GM19328 (cell line): Measurements from ENCODE around the gene GAMT.

Source experiments
- ATAC-seq: cut with Tn5 transposase; IDR thresholded peaks from one replicate; pipeline ENCODE4 v1.9.1; 2021; ENCODE audit warnings: mild to moderate bottlenecking, moderate library complexity; ENCODE audit not compliant: unreplicated experiment

Gene GAMT

DNA sequence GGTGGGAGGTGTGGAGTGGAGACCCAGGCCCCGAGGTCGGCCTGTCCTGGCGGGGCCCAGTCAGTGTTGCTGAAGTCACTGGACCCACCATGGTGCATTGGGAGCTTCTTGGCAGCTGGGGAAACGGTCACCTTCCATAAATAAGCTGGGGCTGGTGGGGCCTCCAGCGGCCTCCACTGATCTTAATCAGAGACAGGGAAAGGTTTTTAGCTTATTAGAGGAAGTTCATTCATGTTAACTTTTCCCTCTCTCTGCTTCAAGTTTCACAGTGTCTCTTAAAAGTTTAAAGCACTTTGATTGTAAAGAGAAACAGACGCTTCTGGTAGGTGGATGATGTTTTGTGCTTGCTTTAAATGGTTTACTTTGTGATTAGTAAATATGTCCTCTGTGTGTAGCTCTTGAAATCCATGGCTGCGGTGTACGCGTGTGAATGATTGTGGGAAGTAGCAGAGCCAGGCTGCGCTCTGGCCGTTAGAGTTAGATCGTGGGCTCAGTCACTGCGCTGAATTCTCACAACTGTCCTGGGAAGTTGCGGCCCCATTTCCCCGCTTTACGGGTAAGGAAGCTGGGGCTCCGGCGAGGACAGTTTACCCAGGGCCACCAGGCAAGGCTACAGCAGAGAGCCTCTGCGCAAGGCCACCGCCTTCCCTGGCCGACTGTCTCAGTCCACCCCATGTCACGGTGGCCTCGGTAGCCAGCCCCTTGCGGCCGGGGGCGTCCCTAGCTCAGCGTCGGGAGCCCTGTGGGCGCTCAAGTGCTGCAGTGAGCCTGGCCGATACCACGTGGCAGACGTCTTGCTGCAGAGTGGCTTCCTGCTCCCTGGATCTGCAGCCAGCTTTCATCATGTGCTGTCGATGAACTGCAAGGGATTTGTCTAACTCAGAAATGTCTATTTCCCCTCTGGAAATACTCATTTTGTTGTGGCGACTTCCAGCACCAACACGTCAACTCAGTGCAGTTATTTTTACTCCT lies 34.2 kb downstream of the GAMT start:
- ATAC-seq, result no peak

DNA sequence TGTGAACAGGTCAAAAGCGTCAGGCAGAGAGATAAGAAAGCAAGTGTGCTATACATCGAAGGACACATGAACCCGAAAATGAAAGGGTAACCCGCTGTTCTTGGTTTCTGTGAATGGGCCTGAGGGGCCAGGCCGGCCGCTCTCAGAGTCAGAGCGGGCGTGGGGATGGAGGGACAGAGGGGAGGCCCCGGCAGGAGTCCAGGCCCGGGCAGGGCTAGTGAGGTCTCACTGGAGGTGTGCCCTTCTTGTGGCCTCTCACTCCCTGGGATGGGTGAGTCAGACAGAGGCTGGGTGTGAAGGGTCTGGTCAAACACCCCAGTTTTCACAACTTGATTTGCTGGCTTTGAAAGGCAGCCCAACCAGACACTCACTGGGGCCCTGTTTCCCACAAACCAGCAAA lies 35.0 kb downstream of the GAMT start:
- ATAC-seq, result no peak

GRCh38 chr19:1365319-1366269 lies 35.7 kb downstream of the GAMT start:
- no peak for ATAC-seq

DNA sequence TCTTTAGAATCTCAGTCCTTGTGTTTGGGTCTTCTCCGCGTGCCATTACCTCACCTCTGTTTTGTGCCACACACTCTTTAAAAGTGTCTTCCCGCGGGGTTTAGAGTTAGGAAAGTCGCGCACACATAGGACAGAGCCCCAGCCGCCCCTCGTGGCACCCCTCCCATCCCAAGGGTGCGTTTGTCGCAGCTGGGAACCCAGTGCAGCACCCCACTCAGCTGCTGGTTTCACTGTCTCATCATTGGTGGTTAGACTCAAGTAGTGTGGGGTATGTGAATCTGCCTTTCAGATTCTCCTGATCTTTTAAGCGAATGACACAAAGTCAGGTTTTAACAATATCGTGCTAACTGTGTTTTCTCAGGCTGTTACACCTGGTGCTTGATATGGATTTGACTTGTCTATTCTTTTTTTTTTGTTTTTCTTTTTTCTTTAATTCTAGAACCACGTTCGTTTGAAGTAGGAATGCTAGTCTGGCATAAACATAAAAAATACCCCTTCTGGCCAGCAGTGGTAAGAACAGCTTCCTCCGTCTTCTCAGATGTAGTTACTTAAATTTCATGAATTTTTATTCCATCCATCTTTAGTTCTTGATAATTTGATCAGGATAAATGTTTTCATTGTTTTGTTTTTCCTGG lies 37.2 kb downstream of the GAMT start:
- ATAC-seq, result no peak

DNA sequence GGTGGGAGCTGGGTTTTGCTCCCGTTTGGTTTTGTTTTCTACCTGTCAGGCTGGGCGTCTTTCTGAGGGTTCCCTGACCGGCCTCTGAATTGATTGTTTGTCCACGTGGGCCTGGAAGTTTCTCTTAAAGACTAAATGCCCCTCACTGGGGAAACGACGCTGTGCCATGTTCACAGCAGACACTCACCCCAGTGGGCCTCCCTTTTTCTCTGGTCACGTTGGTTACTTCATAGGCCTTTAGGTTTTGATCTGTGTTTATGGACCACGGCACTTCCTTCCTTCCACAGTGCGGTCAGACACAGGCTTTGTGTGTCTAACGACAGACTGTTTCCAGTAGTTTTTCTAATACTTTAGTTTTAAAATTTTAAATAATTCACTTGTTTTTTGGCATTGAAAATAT lies 37.7 kb downstream of the GAMT start:
- ATAC-seq, result no peak

DNA sequence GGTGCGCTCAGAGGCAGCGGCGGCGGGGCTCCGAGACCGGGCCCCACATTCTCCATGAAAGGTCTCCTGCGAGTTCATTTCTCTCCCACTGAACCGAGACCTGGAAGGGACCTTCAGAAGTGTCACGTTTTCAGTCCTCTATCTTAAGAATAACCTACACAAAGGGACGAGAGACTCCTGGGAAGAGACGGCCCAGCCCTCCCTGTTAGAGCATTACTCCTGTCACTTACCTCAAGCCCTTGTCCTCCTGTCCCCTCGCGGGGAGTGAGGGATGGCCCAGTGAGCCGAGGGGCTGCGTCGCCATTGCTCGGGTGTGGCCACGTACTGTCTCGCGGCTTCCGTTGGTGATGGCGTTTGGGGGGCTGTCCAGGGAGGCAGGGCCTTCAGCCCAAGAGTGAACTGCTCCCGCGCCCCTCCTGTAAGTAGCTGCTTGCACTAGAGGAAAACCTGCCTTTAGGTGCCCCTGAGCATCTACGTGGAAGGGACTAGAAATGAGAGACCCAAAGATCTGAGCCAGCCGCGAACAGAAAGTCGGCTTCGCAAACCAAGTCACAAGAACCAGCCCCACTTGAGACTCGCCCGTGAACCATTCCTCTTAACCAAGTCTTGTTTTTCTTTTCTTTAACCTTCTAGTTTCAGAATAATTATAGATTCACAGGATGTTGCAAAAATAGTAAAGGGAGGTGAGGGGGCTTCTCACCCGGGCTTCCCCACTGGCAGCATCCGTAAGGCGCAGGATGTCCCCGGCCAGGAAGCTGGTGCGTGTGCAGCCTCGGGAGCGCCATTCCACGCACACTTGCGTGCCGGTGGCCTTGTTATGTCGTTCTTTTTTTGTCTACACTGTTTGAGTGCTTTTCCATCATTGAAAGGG lies 38.7 kb downstream of the GAMT start:
- no peak for ATAC-seq

- no peak for ATAC-seq
These were observed 39.5 kb downstream of the GAMT start for GRCh38 chr19:1361601-1362386.

- no peak for ATAC-seq
These were observed 40.4 kb downstream of the GAMT start for GRCh38 chr19:1360818-1361461.

GRCh38 chr19:1360126-1360817 lies 41.1 kb downstream of the GAMT start:
- no peak for ATAC-seq

GRCh38 chr19:1357531-1358109 lies 43.7 kb downstream of the GAMT start:
- no peak for ATAC-seq

DNA sequence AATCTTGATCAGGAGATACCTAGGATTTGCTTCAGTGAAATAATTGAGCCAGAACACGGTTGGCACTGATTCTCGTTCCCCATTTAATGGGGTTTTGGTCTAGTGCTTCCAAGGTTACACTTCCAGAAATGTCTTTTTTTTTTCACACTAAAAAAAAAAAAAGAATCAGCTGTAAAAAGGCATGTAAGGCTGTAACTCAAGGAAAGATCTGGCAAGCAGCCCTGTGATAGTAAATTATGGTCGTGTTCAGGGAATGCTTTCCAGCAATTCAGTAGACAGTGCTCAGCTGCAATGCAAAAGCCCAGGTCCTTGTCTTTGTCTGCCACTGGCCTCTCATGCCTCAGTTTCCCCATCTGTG lies 44.9 kb downstream of the GAMT start:
- ATAC-seq, result no peak

DNA sequence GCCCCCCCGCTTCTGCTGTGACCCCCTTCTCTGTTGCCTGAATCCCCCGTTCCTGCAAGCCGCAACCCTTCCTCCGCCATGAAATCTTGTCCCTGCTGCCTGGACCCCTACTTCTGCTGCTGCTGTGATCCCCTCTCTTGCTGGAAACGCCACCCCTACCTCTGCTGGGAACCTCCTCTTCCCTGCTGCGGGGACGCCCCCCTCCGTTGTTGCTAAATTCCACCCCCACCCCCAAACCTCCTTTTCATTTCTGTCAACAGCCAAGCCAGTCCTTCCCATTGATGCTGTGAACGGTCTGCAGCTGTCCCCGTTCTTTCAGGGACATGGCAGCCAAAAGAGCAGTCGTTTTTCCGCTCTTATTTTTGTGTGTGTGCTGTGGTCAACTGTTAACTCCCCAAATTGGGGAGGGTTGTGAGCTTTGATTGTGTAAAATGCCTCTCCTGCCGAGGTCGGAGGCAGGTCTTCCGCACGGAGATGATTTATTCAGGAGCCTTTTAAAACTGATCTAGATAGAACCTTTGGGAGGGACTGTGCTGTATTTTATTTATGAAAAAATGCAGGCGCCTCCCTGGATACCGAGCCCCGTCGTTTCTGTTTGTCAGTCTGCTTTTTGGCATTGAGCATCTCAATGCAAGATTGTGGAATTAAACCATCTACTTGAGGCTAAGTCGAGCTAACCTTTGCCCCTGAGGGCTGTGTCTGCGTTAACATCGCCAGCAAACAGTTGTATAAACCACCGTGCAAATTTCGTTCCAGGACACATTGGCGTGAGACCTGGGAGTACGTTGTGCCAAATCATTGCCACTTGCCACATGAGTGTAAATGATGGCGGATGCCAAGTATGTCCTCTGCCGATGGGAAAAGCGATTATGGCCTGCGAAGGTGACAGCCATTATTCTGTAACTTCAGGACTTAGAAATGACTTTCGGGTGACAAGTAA lies 45.5 kb downstream of the GAMT start:
- no peak for ATAC-seq

GRCh38 chr19:1354970-1355567 lies 46.3 kb downstream of the GAMT start:
- no peak for ATAC-seq

- ATAC-seq, result no peak
These were observed 48.2 kb downstream of the GAMT start for GRCh38 chr19:1353144-1353543.

DNA sequence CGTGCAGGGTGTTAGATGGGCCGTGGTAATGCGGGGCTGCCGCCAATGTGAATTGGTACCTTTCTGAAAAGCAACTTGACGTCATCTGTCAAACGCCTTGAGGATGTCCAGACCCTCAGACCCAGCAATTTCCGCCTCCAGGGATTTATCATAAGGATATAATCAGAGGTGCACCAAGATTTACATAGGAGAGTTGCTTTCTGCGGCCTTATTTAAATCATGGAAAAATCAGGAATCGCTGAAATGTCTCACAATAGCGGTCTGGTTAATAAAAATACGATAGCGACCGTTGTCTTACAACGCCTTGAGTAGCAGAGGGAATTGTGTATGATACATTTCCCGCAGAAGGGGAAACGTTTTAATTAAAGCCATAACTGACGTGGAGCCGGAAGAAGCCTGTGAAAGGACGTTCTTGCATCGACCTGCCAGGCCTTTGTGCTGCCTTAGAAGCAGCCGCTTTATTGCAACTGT lies 49.9 kb downstream of the GAMT start:
- ATAC-seq, result no peak

- ATAC-seq, result no peak
These were observed 50.5 kb downstream of the GAMT start for GRCh38 chr19:1350867-1351266.
